SK-N-SH treated with all-trans-retinoic acid at 6 μM for 48 hours (cell line): Measurements from ENCODE around the gene ERBIN.

Experiments used
- CSRNP3 ChIP-seq: fragments of 250-450 bp; sonication (Bioruptor Pico); IDR thresholded peaks from 2 replicates; pipeline ENCODE4 v1.5.1; 2021; ENCODE audit warnings: mild to moderate bottlenecking, moderate library complexity
- ESRRG ChIP-seq: fragments of 250-450 bp; sonication (Bioruptor Pico); IDR thresholded peaks from 2 replicates; pipeline ENCODE4 v1.6.1; 2021; ENCODE audit warnings: mild to moderate bottlenecking
- PATZ1 ChIP-seq: fragments of 250-450 bp; sonication (Bioruptor Pico); IDR thresholded peaks from 2 replicates; pipeline ENCODE4 v1.8.0; 2020; ENCODE audit warnings: mild to moderate bottlenecking, moderate library complexity, borderline replicate concordance
- POU6F1 ChIP-seq: fragments of 250-450 bp; sonication (Bioruptor Pico); IDR thresholded peaks from 2 replicates; pipeline ENCODE4 v1.8.0; 2021; ENCODE audit warnings: low read depth, mild to moderate bottlenecking, moderate library complexity, borderline replicate concordance
- ZFP3 ChIP-seq: fragments of 250-450 bp; sonication (Bioruptor Pico); IDR thresholded peaks from 2 replicates; pipeline ENCODE4 v1.5.0; 2020; ENCODE audit warnings: mild to moderate bottlenecking, moderate library complexity
- ZNF565 ChIP-seq: fragments of 450-650 bp; formaldehyde crosslinking; conservative IDR thresholded peaks from 2 replicates; pipeline ENCODE4 v1.5.0; 2020; ENCODE audit warnings: low read depth, mild to moderate bottlenecking, moderate library complexity

GRCh38 chr5:65992630-65993029 is 66.3 kb downstream of the ERBIN start:
- TF ChIP-seq ZNF565 (CRISPR knock-in tag) (no peak), PATZ1 (CRISPR knock-in tag) (no peak), ZFP3 (no peak), ESRRG (no peak), POU6F1 (CRISPR knock-in tag) (no peak), CSRNP3 (no peak)
